ENCODE results near the gene BICDL2. TPM values are rescaled to one million over a fixed set of nuclear protein-coding genes. Genes with fewer than 3 reads are reported as not detected.
A peak's percentile ranks its signal among the peaks of the same experiment; 100 is the strongest.

The BICDL2 gene
- total and polyA plus RNA-seq, 2 of the 8 experiments (the other 6 are each of a cell fraction or from before 2014, with no cell fraction given): 7.3 to 15.9 TPM

GRCh38 chr16:3020247-3020603, 16.5 kb downstream of the BICDL2 start, which contains the start of gene TNFRSF12A:
Gene TNFRSF12A, plus strand, starts transcription at chr16:3020368. Its CDS starts 30 bp downstream, at chr16:3020398.
- H3K56ac ChIP-seq (replicated peaks; ENCODE audit: insufficient read length, low read depth, low read length): peak within 1 kb of the TSS; percentile 43
- peak within 1 kb of the TSS; percentile 94 for H2BK5ac ChIP-seq (ENCODE audit: low read depth, low read length)
- peak within 1 kb of the TSS; percentile 74 to 97 (median 94) for H3K4me3 ChIP-seq (ENCODE audit: extremely low read depth in 1 of 4, insufficient read depth in 2 of 4, low read depth in 3 of 4, low read length in 4 of 4)
- H3K27ac ChIP-seq (ENCODE audit: low read depth, low read length): peak within 1 kb of the TSS; percentile 83
- H3K79me1 ChIP-seq (ENCODE audit: low read depth, low read length): peaks cover 6% of the 10 kb centered on the region; the same call in 1 of the 2 replicates
- POLR2A ChIA-PET (ENCODE audit: partially characterized antibody): interaction anchor here (1.0 to 35.7 kb wide), 15 partner anchors 3 to 263 kb away, joined by 3 to 1808 read pairs (median 12); partner anchors contain the start of genes BICDL2, CLDN6, CLDN9 and HCFC1R1
- H2BK120ac ChIP-seq (replicated peaks; ENCODE audit: low read depth, low read length): no peak within 1 kb of the TSS
- peak in 1 of 2 experiments; percentile 85 for DNase-seq (ENCODE audit: low read depth in 1 of 2, low spot score in 2 of 2)
- CTCF ChIA-PET (ENCODE audit: partially characterized antibody): interaction anchor here (0.8 to 23.8 kb wide), 7 partner anchors 11 to 94 kb away, joined by 3 to 639 read pairs (median 8); partner anchors contain the start of genes CLDN9 and PAQR4
- H3K36me3 ChIP-seq (ENCODE audit: control insufficient read depth in 2 of 4, insufficient read depth in 4 of 4, low read length in 3 of 4): peaks cover 6 to 14% (median 9%) of the 10 kb centered on the region in 4 experiments; a peak in 6 of 8 replicates
- peaks cover 28% of the 10 kb centered on the region for H3K23me2 ChIP-seq (ENCODE audit: low read depth, low read length)
- H3K79me2 ChIP-seq (ENCODE audit: control insufficient read depth in 1 of 2, insufficient read depth in 2 of 2, low read length in 2 of 2): peaks cover 11 to 27% of the 10 kb centered on the region in 2 experiments
- H4K91ac ChIP-seq (replicated peaks; ENCODE audit: insufficient read length, low read length): peak within 1 kb of the TSS; percentile 96
- H3K4me1 ChIP-seq (replicated peaks in 1 of 4; ENCODE audit: control insufficient read depth in 3 of 4, insufficient read depth in 4 of 4, low read length in 3 of 4): peaks cover 5 to 29% (median 24%) of the 10 kb centered on the region in 4 experiments
- peak within 1 kb of the TSS; percentile 83 to 88 for H3K4me2 ChIP-seq (ENCODE audit: insufficient read depth in 1 of 2, low read depth in 2 of 2, low read length in 2 of 2)
- H3K9me3 ChIP-seq (ENCODE audit: insufficient read depth in 2 of 2, low read depth in 1 of 2, low read length in 1 of 2): no peaks in the 10 kb centered on the region
- H3K23ac ChIP-seq (ENCODE audit: insufficient read length): no peak within 1 kb of the TSS
- peak within 1 kb of the TSS; percentile 37 for H3K14ac ChIP-seq (ENCODE audit: insufficient read length)
- peak within 1 kb of the TSS; percentile 88 for H4K5ac ChIP-seq (ENCODE audit: insufficient read length, low read depth, low read length)
- H2BK12ac ChIP-seq (ENCODE audit: low read depth, low read length): peak within 1 kb of the TSS; percentile 50
- peaks cover 13 to 20% of the 10 kb centered on the region in 2 experiments for H4K20me1 ChIP-seq (replicated peaks in 1 of 2; ENCODE audit: control insufficient read depth in 1 of 2, insufficient read depth in 2 of 2, low read length in 2 of 2)
- H4K8ac ChIP-seq (ENCODE audit: extremely low read depth, insufficient read depth, low read length): peak within 1 kb of the TSS; percentile 80
- no peak within 1 kb of the TSS for H2BK15ac ChIP-seq (ENCODE audit: low read length)
- peak within 1 kb of the TSS; percentile 98 for H3K18ac ChIP-seq (ENCODE audit: extremely low read depth, low read length)
- H2AFZ ChIP-seq (ENCODE audit: low read length): no peak within 1 kb of the TSS
- FAIRE-seq: no peak
- no peaks in the 10 kb centered on the region for H3K27me3 ChIP-seq (replicated peaks in 1 of 4; ENCODE audit: control insufficient read depth in 3 of 4, extremely low read depth in 1 of 4, insufficient read depth in 3 of 4, low read length in 3 of 4)
- WGBS, 2 experiments (ENCODE audit: extremely low coverage in 1 of 2, insufficient coverage in 1 of 2, insufficient read length in 1 of 2, insufficient replicate concordance in 2 of 2, low coverage in 1 of 2, low lambda C conversion rate in 2 of 2, missing lambda C conversion rate in 1 of 2): 0% methylated on average over 8 of the region's 49 CpGs; no CpG with 5 or more reads in 1 of the 2 experiments
- peak within 1 kb of the TSS; percentile 99 for H3K4ac ChIP-seq (replicated peaks; ENCODE audit: insufficient read length, low read depth, low read length)
- H2AK5ac ChIP-seq (ENCODE audit: low read depth, low read length): peak within 1 kb of the TSS; percentile 88; the same call in 1 of the 2 replicates
- peak within 1 kb of the TSS; percentile 60 to 92 (median 89) for H3K9ac ChIP-seq (replicated peaks in 1 of 4; ENCODE audit: extremely low read depth in 1 of 4, low read depth in 3 of 4, low read length in 3 of 4)
- H2BK20ac ChIP-seq (ENCODE audit: low read length): no peak within 1 kb of the TSS
- no peak for TF ChIP-seq E2F6 (IDR thresholded peaks at IDR 0.05)
- no peak for TF ChIP-seq RBBP5 (IDR thresholded peaks at IDR 0.05; ENCODE audit: borderline replicate concordance, low read depth, low read length)
- no peak for TF ChIP-seq CHD1 (IDR thresholded peaks at IDR 0.05; ENCODE audit: low read depth, low read length)
- TF ChIP-seq USF2 (IDR thresholded peaks at IDR 0.05; ENCODE audit: low read length): no peak
- TF ChIP-seq KDM4A (IDR thresholded peaks at IDR 0.05; ENCODE audit: low read depth, low read length, severe bottlenecking): no peak
- TF ChIP-seq, protein P1, sequence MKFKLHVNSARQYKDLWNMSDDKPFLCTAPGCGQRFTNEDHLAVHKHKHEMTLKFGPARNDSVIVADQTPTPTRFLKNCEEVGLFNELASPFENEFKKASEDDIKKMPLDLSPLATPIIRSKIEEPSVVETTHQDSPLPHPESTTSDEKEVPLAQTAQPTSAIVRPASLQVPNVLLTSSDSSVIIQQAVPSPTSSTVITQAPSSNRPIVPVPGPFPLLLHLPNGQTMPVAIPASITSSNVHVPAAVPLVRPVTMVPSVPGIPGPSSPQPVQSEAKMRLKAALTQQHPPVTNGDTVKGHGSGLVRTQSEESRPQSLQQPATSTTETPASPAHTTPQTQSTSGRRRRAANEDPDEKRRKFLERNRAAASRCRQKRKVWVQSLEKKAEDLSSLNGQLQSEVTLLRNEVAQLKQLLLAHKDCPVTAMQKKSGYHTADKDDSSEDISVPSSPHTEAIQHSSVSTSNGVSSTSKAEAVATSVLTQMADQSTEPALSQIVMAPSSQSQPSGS (IDR thresholded peaks at IDR 0.05; ENCODE audit: low read length): no peak
- TF ChIP-seq HDAC6 (IDR thresholded peaks at IDR 0.05; ENCODE audit: low read depth, low read length): no peak
- no peak for TF ChIP-seq MAFK (IDR thresholded peaks at IDR 0.05; ENCODE audit: low read depth, low read length)
- TF ChIP-seq TCF12 (IDR thresholded peaks at IDR 0.05; ENCODE audit: low read depth, low read length): no peak

All from H1 (cell line).